ENCODE results near the gene HNRNPDL. TPM values are rescaled to one million over a fixed set of nuclear protein-coding genes. Genes with fewer than 3 reads are reported as not detected.

Gene HNRNPDL
- polyA plus RNA-seq, 1 donor from 2014 or later: 1,146 TPM

GRCh38 chr4:82457266-82457665, 27.0 kb upstream of the HNRNPDL start:
- Histone ChIP-seq H3K27ac (ENCODE audit: low read length) (no peak overlapping the region), H3K9me3 (ENCODE audit: low read length) (no peaks in the 10 kb centered on the region), H3K9ac (ENCODE audit: low read length) (no peak overlapping the region), H2AFZ (ENCODE audit: low read depth, low read length) (no peak overlapping the region), H3K36me3 (ENCODE audit: insufficient read depth, low read length) (no peaks in the 10 kb centered on the region), H3K9me2 (ENCODE audit: insufficient read depth, low read length) (no peaks in the 10 kb centered on the region), H4K20me1 (ENCODE audit: insufficient read depth) (no peaks in the 10 kb centered on the region), H3F3A (ENCODE audit: insufficient read depth, low read length, poor library complexity, severe bottlenecking) (no peaks in the 10 kb centered on the region), H3K4me2 (ENCODE audit: low read length) (no peak overlapping the region), H3K4me3 (ENCODE audit: low read length) (no peak overlapping the region), H3K79me2 (replicated peaks; ENCODE audit: insufficient read depth, low read length) (no peaks in the 10 kb centered on the region), H3K27me3 (ENCODE audit: insufficient read depth, low read depth, low read length) (no peaks in the 10 kb centered on the region)
- no peak for TF ChIP-seq SMC3 (conservative IDR thresholded peaks at IDR 0.05; ENCODE audit: poor library complexity)
- no peak for TF ChIP-seq EP300 (conservative IDR thresholded peaks at IDR 0.05; ENCODE audit: poor library complexity, severe bottlenecking)
- TF ChIP-seq POLR2AphosphoS5 (IDR thresholded peaks at IDR 0.05): no peak
- no peak for TF ChIP-seq CTCF (IDR thresholded peaks at IDR 0.05; ENCODE audit: poor library complexity, severe bottlenecking)
- no peak for TF ChIP-seq TAF1 (IDR thresholded peaks at IDR 0.05; ENCODE audit: low read depth)
- no peak for TF ChIP-seq MXI1 (conservative IDR thresholded peaks at IDR 0.05; ENCODE audit: poor library complexity, severe bottlenecking)

- TF ChIP-seq MXI1 (conservative IDR thresholded peaks at IDR 0.05; ENCODE audit: poor library complexity, severe bottlenecking) (no peak), SMC3 (conservative IDR thresholded peaks at IDR 0.05; ENCODE audit: poor library complexity) (no peak), REST (IDR thresholded peaks at IDR 0.05; ENCODE audit: borderline replicate concordance) (no peak), POLR2AphosphoS5 (IDR thresholded peaks at IDR 0.05) (no peak), CTCF (IDR thresholded peaks at IDR 0.05; ENCODE audit: poor library complexity, severe bottlenecking) (no peak), EZH2 (IDR thresholded peaks at IDR 0.05; ENCODE audit: borderline replicate concordance, insufficient read depth, low read length, poor library complexity, severe bottlenecking) (no peak), EP300 (conservative IDR thresholded peaks at IDR 0.05; ENCODE audit: poor library complexity, severe bottlenecking) (no peak), RAD21 (conservative IDR thresholded peaks at IDR 0.05) (no peak), TAF1 (IDR thresholded peaks at IDR 0.05; ENCODE audit: low read depth) (no peak)
- Histone ChIP-seq H3K27ac (ENCODE audit: low read length) (no peak overlapping the region), H3K27me3 (ENCODE audit: insufficient read depth, low read depth, low read length) (no peaks in the 10 kb centered on the region), H3K9me2 (ENCODE audit: insufficient read depth, low read length) (no peaks in the 10 kb centered on the region), H3K9ac (ENCODE audit: low read length) (no peak overlapping the region), H2AFZ (ENCODE audit: low read depth, low read length) (no peak overlapping the region), H3K4me2 (ENCODE audit: low read length) (no peak overlapping the region), H3K36me3 (ENCODE audit: insufficient read depth, low read length) (no peaks in the 10 kb centered on the region), H4K20me1 (ENCODE audit: insufficient read depth) (no peaks in the 10 kb centered on the region), H3K9me3 (ENCODE audit: low read length) (no peaks in the 10 kb centered on the region), H3F3A (ENCODE audit: insufficient read depth, low read length, poor library complexity, severe bottlenecking) (no peaks in the 10 kb centered on the region), H3K79me2 (replicated peaks; ENCODE audit: insufficient read depth, low read length) (peaks cover 7% of the 10 kb centered on the region), H3K4me3 (ENCODE audit: low read length) (no peak overlapping the region)
Measured at GRCh38 chr4:82452026-82452425, 21.8 kb upstream of the HNRNPDL start.

Data from neural cell (in vitro differentiated cells).